Naive thymus-derived CD8-positive, alpha-beta T cell (primary cell): ENCODE results near the gene DNAH9. TPM values are rescaled to one million over a fixed set of nuclear protein-coding genes. Genes with fewer than 3 reads are reported as not detected.

Experiments used
- ATAC-seq, 2 donors: fragments of 150-1000 bp; cut with Tn5 transposase in 1 of 2; sonication (Bioruptor Pico), chemical (Tn5 transposase) in 1 of 2; 1 replicate in 1 of 2; 2 replicates in 1 of 2; pipeline ENCODE4 v1.10.0; 2021; ENCODE audit warnings: mild to moderate bottlenecking in 2 of 2, moderate library complexity in 2 of 2
- POLR2A ChIA-PET: fragments of 350-600 bp; sonication (Branson Sonifier 250); formaldehyde crosslinking; loops from one replicate; lab custom pipeline; 2021; ENCODE audit warnings: antibody characterized with exemption; lab: Charles Lee
- DNase-seq, 10 donors: peaks; one replicate each; pipeline versions ENCODE4 v3.0.0 to v3.0.0-alpha.2; 2020 to 2022
- H3K27ac Mint-ChIP-seq, 10 donors: one replicate each; pipeline ENCODE4 v1.8.0; 2020 to 2022; ENCODE audit warnings: mild to moderate bottlenecking in 10 of 10, mixed read lengths in 10 of 10, moderate library complexity in 4 of 10, inconsistent platforms in 1 of 10
- H3K27me3 Mint-ChIP-seq, 5 donors: one replicate each; pipeline ENCODE4 v1.8.0; 2021 to 2022; ENCODE audit warnings: mixed read lengths in 5 of 5
- H3K36me3 Mint-ChIP-seq, 3 donors: one replicate each; pipeline ENCODE4 v1.8.0; 2020 to 2022; ENCODE audit warnings: mixed read lengths in 3 of 3, mild to moderate bottlenecking in 2 of 3, inconsistent platforms in 1 of 3
- H3K4me1 Mint-ChIP-seq, 4 donors: one replicate each; pipeline ENCODE4 v1.8.0; 2021 to 2022; ENCODE audit warnings: mixed read lengths in 4 of 4
- H3K4me3 Mint-ChIP-seq, 10 donors: one replicate each; pipeline ENCODE4 v1.8.0; 2020 to 2022; ENCODE audit warnings: mild to moderate bottlenecking in 10 of 10, mixed read lengths in 10 of 10, moderate library complexity in 6 of 10, inconsistent platforms in 1 of 10
- H3K9me3 Mint-ChIP-seq, 9 donors: one replicate each; pipeline ENCODE4 v1.8.0; 2020 to 2022; ENCODE audit warnings: mixed read lengths in 9 of 9, mild to moderate bottlenecking in 3 of 9, inconsistent platforms in 1 of 9, moderate library complexity in 1 of 9
- polyA plus RNA-seq, 3 donors: library from polyadenylated mRNA; unstranded; fragments of 300-500 nt; fragmentation: Illumina TruSeq; gene quantifications; one replicate each; pipeline ENCODE4 v1.2.3, GENCODE V29; 2021
- total RNA-seq, 8 experiments: library from RNA in 2 of 8; stranded (reverse) in 2 of 8; gene quantifications; one replicate each; pipeline ENCODE4 v1.2.3 and lab custom pipeline; 2021 to 2026

DNAH9 gene
- total and polyA plus RNA-seq, 5 experiments from 2014 or later, result not detected

GRCh38 chr17:11622492-11622891 lies 24.2 kb downstream of the DNAH9 start:
- POLR2A ChIA-PET, result no interaction called here
- Mint-ChIP-seq H3K4me3 (no peak overlapping the region), H3K9me3 (peaks cover 0 to 17% (median 2%) of the 10 kb centered on the region in 9 donors), H3K36me3 (no peaks in the 10 kb centered on the region), H3K27me3 (peaks cover 0 to 5% (median 0%) of the 10 kb centered on the region in 5 donors), H3K4me1 (no peaks in the 10 kb centered on the region), H3K27ac (no peak overlapping the region)
- ATAC-seq (no peak), DNase-seq (no peak)

DNA sequence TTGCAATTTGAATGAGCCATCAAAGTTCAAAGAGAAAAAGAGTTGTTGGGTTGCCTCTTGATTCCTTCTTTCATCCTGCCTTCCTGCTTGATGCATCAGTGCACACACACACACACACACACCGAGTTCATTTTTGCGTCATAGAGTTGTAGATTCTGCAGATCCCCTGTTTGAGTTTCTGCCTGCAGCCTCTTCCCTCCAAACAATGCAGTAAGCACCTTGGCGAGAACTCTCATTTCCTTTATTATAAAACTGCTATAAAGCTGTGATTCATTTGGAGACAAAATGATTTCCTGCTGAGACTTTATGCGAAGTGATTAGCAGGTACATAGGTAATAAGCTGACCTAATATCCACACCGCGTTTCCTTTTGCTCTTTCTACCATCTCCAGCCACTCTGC lies 26.7 kb downstream of the DNAH9 start:
- Mint-ChIP-seq H3K4me3 (no peak overlapping the region), H3K9me3 (peaks cover 0 to 17% (median 2%) of the 10 kb centered on the region in 9 donors), H3K27me3 (peaks cover 0 to 5% (median 0%) of the 10 kb centered on the region in 5 donors), H3K36me3 (no peaks in the 10 kb centered on the region), H3K4me1 (no peaks in the 10 kb centered on the region), H3K27ac (no peak overlapping the region)
- DNase-seq (no peak), ATAC-seq (no peak)
- POLR2A ChIA-PET, result no interaction called here

DNA sequence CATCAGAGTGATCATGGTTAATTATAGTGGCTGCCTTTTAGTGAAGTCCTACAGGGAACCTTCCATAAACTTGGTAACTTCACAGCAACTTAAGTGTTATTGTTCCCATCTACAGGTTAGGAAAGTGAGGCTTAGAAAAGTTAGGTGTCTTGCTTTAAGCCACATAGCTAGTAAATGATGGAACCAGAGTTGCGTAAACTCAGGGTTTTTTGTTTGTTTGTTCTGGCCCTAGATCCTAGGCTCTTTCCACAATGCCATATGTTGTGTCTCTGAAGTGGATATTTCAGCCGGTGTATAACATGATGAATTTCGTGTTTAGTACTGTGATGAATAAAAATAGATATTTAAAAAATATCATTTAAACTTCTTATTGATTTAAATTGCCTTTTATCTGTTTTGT lies 27.6 kb downstream of the DNAH9 start:
- ATAC-seq, result no peak

DNA sequence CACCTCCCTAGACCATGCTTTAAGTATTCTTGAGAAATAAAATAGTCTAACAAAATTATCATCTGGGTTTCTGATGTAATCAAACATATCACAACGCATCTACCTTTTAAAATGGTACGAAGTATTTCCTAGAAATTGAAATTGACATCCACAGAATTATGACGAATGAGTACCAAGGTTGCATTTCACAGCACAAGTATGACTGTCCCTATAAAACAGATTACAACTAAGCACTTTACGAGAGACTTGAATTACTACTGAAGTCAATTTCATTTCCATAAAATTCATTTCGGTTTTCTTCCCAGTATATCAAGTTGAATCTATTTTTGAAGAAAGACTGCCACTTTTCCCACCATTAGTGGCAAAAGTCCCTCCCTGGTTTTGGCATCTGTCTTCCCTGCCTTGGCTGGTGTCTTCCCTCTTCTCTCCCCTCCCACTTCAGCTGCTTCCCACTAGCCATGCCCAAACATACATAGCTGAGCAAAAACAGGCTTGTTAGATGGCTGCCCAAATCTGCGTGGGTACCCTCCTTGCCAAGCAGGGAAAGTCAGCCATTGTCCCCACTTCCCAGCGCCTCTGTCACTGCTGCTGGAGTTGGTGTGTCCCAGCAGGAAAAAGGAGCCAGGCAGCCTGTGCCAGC lies 29.2 kb downstream of the DNAH9 start:
- H3K36me3 Mint-ChIP-seq, result no peaks in the 10 kb centered on the region
- DNase-seq (no peak), ATAC-seq (no peak)
- H3K27me3 Mint-ChIP-seq, result peaks cover 0 to 9% (median 0%) of the 10 kb centered on the region in 5 donors
- H3K27ac Mint-ChIP-seq, result peak overlapping the region in 1 of 10 donors; percentile 45
- H3K9me3 Mint-ChIP-seq, result peaks cover 0 to 12% (median 4%) of the 10 kb centered on the region in 9 donors
- POLR2A ChIA-PET, result no interaction called here
- H3K4me3 Mint-ChIP-seq, result no peak overlapping the region
- no peaks in the 10 kb centered on the region for H3K4me1 Mint-ChIP-seq

More for the DNA sequence above, 27.6 kb downstream of the DNAH9 start:
- Mint-ChIP-seq H3K27ac (no peak overlapping the region), H3K4me1 (no peaks in the 10 kb centered on the region), H3K9me3 (peaks cover 0 to 12% (median 2%) of the 10 kb centered on the region in 9 donors), H3K36me3 (no peaks in the 10 kb centered on the region), H3K4me3 (no peak overlapping the region), H3K27me3 (peaks cover 0 to 6% (median 0%) of the 10 kb centered on the region in 5 donors)
- POLR2A ChIA-PET, result no interaction called here
- DNase-seq, result no peak

DNA sequence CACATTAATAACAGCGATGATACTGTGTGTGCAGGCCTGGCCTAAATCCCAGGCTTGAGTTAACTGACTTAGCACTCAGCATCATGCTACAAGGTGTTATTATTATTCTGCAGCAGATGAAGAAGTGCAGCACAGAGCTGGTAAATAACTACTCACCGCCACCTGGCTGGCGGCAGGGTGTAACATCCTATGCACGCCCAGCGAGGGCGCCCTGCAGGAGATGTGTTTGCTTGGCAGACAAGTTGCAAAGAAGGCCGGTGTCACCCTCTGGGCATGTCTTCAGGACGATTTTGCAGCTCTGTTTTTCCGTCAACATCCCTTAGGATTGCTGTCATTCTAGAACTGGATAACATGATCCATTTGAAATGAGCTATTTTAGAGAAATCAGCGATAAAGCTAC lies 30.1 kb downstream of the DNAH9 start:
- no peak for DNase-seq
- POLR2A ChIA-PET, result no interaction called here
- H3K4me1 Mint-ChIP-seq, result no peaks in the 10 kb centered on the region
- peaks cover 0 to 17% (median 4%) of the 10 kb centered on the region in 9 donors for H3K9me3 Mint-ChIP-seq
- ATAC-seq, result no peak
- no peaks in the 10 kb centered on the region for H3K36me3 Mint-ChIP-seq
- no peak overlapping the region for H3K27ac Mint-ChIP-seq
- H3K27me3 Mint-ChIP-seq, result peaks cover 0 to 5% (median 0%) of the 10 kb centered on the region in 5 donors
- no peak overlapping the region for H3K4me3 Mint-ChIP-seq

DNA sequence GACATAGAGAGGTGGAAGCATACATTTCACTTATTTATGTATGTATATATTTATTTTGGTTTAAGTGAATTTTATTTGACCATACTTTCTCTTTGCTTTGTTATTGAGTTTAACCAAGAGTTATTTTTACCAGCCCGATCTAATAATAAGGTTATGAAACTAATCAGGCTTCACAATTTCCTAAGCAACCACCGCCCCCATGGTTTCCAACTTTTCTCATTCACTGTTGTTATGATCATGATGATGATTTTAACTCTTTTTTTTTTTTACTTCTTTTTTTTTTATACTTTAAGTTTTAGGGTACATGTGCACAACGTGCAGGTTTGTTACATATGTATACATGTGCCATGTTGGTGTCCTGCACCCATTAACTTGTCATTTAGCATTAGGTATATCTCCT lies 30.6 kb downstream of the DNAH9 start:
- no peak for ATAC-seq
- Mint-ChIP-seq H3K4me3 (no peak overlapping the region), H3K4me1 (no peaks in the 10 kb centered on the region), H3K27ac (no peak overlapping the region), H3K9me3 (peaks cover 0 to 15% (median 4%) of the 10 kb centered on the region in 9 donors), H3K27me3 (peaks cover 0 to 4% (median 0%) of the 10 kb centered on the region in 5 donors), H3K36me3 (no peaks in the 10 kb centered on the region)
- POLR2A ChIA-PET, result no interaction called here
- DNase-seq, result no peak

DNA sequence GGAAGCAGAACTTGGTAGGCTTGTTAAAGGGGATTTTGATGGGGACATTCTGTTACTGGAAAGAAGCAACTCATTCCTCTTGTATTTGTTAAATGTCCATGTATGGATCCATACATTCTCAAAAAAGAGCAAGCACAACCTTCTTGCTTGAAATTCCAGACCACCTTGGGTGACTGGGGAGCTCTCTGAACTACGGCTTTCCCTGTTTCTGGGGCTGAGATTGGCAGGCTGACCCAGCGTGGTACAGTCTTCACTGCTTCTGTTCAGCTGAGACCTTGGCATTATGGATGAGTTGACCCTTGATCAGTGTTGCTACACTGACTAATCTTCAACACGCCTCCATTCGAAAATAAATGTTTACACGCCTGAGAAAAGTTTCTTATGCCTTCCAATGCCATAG lies 38.5 kb downstream of the DNAH9 start:
- Mint-ChIP-seq H3K36me3 (no peaks in the 10 kb centered on the region), H3K4me1 (no peaks in the 10 kb centered on the region), H3K27me3 (peaks cover 0 to 10% (median 1%) of the 10 kb centered on the region in 5 donors), H3K9me3 (peaks cover 0 to 22% (median 4%) of the 10 kb centered on the region in 9 donors), H3K4me3 (no peak overlapping the region), H3K27ac (no peak overlapping the region)
- no peak for DNase-seq
- no peak for ATAC-seq
- POLR2A ChIA-PET, result no interaction called here

- H3K36me3 Mint-ChIP-seq, result no peaks in the 10 kb centered on the region
- peaks cover 0 to 11% (median 1%) of the 10 kb centered on the region in 5 donors for H3K27me3 Mint-ChIP-seq
- no peak overlapping the region for H3K27ac Mint-ChIP-seq
- no peaks in the 10 kb centered on the region for H3K4me1 Mint-ChIP-seq
- POLR2A ChIA-PET, result no interaction called here
- ATAC-seq (no peak), DNase-seq (no peak)
- H3K9me3 Mint-ChIP-seq, result peaks cover 0 to 14% (median 2%) of the 10 kb centered on the region in 9 donors
- H3K4me3 Mint-ChIP-seq, result no peak overlapping the region
These were observed 39.5 kb downstream of the DNAH9 start for GRCh38 chr17:11637796-11638195.

- Mint-ChIP-seq H3K27me3 (peaks cover 0 to 11% (median 1%) of the 10 kb centered on the region in 5 donors), H3K36me3 (no peaks in the 10 kb centered on the region), H3K4me1 (peaks cover 0 to under 1% (median 0%) of the 10 kb centered on the region in 4 donors), H3K9me3 (peaks cover 0 to 11% (median 0%) of the 10 kb centered on the region in 9 donors), H3K4me3 (no peak overlapping the region), H3K27ac (no peak overlapping the region)
- POLR2A ChIA-PET, result no interaction called here
- ATAC-seq, result no peak
- no peak for DNase-seq
These were observed 40.5 kb downstream of the DNAH9 start for GRCh38 chr17:11638700-11639265.

DNA sequence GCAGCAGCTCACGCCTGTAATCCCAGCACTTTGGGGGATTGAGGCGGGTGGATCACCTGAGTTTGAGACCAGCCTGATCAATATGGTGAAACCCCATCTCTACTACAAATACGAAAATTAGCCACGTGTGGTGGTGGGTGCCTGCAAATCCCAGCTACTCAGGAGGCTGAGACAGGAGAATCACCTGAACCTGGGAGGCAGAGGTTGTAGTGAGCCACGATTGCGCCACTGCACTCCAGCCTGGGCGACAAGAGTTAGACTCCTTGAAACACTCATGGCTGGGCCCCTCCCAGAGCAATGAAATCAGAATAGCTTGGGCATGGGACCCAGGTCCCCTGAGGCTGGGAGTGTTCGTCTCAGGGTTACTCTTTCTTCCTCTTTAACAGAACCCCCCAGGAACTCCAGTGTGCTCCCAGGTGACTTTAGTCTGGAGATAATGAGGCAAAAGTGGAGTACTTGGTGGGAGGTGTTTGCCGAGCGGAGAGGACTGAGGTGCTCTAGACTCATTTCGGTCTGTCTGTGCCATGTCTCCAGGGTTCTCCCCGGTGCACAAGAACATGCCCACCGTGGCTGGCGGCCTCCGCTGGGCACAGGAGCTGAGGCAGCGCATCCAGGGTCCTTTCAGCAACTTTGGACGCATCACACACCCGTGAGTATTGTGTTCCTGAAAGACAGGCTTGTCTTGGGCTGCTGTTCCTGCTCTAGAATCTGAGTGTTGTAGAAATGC lies 41.6 kb downstream of the DNAH9 start:
- H3K27me3 Mint-ChIP-seq, result peaks cover 0 to 11% (median 1%) of the 10 kb centered on the region in 5 donors
- no peak overlapping the region for H3K4me3 Mint-ChIP-seq
- H3K36me3 Mint-ChIP-seq, result no peaks in the 10 kb centered on the region
- H3K9me3 Mint-ChIP-seq, result peaks cover 0 to 8% (median 0%) of the 10 kb centered on the region in 9 donors
- no peak overlapping the region for H3K27ac Mint-ChIP-seq
- H3K4me1 Mint-ChIP-seq, result peaks cover 0 to 7% (median 4%) of the 10 kb centered on the region in 4 donors
- POLR2A ChIA-PET, result no interaction called here
- ATAC-seq (no peak), DNase-seq (no peak)

GRCh38 chr17:11640463-11640814 lies 42.2 kb downstream of the DNAH9 start:
- H3K27ac Mint-ChIP-seq, result no peak overlapping the region
- peaks cover 0 to 7% (median 4%) of the 10 kb centered on the region in 4 donors for H3K4me1 Mint-ChIP-seq
- DNase-seq (no peak), ATAC-seq (no peak)
- POLR2A ChIA-PET, result no interaction called here
- peaks cover 0 to 8% (median 0%) of the 10 kb centered on the region in 9 donors for H3K9me3 Mint-ChIP-seq
- H3K36me3 Mint-ChIP-seq, result no peaks in the 10 kb centered on the region
- H3K4me3 Mint-ChIP-seq, result no peak overlapping the region
- H3K27me3 Mint-ChIP-seq, result peaks cover 0 to 11% (median 1%) of the 10 kb centered on the region in 5 donors

DNA sequence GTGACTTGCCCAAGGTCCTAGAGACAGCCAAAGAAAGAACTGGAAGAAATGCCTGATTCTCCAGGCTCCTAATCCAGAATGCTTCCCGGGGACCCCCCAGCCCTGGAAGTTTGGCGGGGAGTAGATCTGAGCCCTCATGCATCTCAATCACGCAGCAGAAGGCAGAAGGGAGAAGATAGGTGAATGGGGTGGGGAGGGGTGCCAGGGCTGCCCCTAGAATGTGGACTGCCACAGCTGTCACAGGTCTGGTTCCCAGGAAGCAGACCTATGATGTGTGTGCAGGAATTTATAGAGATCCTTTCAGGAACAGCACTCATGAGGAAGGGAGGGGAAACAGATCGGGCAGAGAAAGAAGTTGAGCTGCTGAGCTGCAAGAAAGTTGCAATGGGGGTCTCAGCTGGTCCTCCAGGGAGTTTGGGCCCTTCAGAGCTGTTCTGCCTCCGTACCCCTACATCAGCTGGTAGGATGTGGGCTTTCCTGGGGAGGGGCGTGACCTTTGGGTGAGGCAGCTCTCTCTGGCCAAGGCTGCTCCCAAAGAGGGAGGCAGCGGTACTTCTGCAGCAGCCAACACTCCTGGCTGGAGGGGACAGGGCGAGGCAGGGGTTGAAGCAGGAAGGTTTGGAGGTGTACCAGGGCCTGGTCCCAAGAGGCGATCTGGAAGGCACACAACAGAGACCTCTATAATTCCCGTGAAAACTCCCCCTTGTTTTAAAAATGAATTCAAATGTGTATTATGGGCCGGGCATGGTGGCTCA lies 43.4 kb downstream of the DNAH9 start:
- H3K4me3 Mint-ChIP-seq, result no peak overlapping the region
- DNase-seq (no peak), ATAC-seq (no peak)
- H3K4me1 Mint-ChIP-seq, result peaks cover 0 to 7% (median 4%) of the 10 kb centered on the region in 4 donors
- H3K9me3 Mint-ChIP-seq, result peaks cover 0 to 8% (median 0%) of the 10 kb centered on the region in 9 donors
- POLR2A ChIA-PET, result no interaction called here
- H3K27me3 Mint-ChIP-seq, result peaks cover 0 to 11% (median 1%) of the 10 kb centered on the region in 5 donors
- no peak overlapping the region for H3K27ac Mint-ChIP-seq
- H3K36me3 Mint-ChIP-seq, result no peaks in the 10 kb centered on the region
